ENCODE data around the gene TBCEL. TPM values are rescaled to one million over a fixed set of nuclear protein-coding genes. Genes with fewer than 3 reads are reported as not detected.

Gene TBCEL
- total and polyA plus RNA-seq, 4 donors, result 6.7 to 41.3 (median 17.4) TPM

DNA sequence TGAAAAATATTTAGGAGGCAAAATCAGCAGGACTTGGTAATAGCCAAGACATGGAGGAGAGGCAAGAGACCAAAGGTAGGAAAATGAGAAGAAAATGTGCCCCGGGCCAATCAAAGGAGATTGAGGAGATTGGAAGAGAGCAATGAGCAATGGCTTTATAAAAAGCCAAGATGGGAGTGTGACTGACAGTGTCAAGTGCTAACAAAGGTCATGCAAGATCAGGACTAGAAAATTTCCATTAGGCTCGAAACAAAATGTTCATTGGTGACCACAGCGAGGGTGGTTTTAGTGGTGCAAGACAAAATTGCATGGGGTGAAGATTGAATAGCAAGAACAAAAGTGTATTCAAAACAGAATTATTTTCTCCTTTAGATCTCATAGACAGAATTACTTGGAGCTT lies 45.2 kb upstream of the TBCEL start:
- Histone ChIP-seq H3K27me3 (ENCODE audit: control insufficient read depth in 4 of 4, insufficient read depth in 4 of 4, low read length in 3 of 4) (no peaks in the 10 kb centered on the region), H3K27ac (ENCODE audit: low read depth in 1 of 2, low read length in 2 of 2) (no peak overlapping the region), H3K4me3 (ENCODE audit: low read depth in 1 of 3, low read length in 3 of 3) (no peak overlapping the region), H3K9ac (ENCODE audit: low read depth in 1 of 2, low read length in 2 of 2) (no peak overlapping the region), H3K36me3 (ENCODE audit: control insufficient read depth in 4 of 4, insufficient read depth in 3 of 4, low read depth in 1 of 4, low read length in 3 of 4) (no peaks in the 10 kb centered on the region), H3K9me3 (ENCODE audit: control insufficient read depth in 4 of 4, low read length in 3 of 4) (no peaks in the 10 kb centered on the region), H3K4me1 (ENCODE audit: control insufficient read depth in 4 of 4, insufficient read depth in 4 of 4, low read length in 3 of 4) (no peaks in the 10 kb centered on the region)
- WGBS, result 72% methylated on average over 3 of the region's 3 CpGs
- no peak for TF ChIP-seq NR2F2 (IDR thresholded peaks at IDR 0.05)
- TF ChIP-seq, protein P1, sequence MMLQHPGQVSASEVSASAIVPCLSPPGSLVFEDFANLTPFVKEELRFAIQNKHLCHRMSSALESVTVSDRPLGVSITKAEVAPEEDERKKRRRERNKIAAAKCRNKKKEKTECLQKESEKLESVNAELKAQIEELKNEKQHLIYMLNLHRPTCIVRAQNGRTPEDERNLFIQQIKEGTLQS (IDR thresholded peaks at IDR 0.05), result no peak
- TF ChIP-seq, protein P2, sequence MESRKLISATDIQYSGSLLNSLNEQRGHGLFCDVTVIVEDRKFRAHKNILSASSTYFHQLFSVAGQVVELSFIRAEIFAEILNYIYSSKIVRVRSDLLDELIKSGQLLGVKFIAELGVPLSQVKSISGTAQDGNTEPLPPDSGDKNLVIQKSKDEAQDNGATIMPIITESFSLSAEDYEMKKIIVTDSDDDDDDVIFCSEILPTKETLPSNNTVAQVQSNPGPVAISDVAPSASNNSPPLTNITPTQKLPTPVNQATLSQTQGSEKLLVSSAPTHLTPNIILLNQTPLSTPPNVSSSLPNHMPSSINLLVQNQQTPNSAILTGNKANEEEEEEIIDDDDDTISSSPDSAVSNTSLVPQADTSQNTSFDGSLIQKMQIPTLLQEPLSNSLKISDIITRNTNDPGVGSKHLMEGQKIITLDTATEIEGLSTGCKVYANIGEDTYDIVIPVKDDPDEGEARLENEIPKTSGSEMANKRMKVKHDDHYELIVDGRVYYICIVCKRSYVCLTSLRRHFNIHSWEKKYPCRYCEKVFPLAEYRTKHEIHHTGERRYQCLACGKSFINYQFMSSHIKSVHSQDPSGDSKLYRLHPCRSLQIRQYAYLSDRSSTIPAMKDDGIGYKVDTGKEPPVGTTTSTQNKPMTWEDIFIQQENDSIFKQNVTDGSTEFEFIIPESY (IDR thresholded peaks at IDR 0.05), result no peak
- no peak for TF ChIP-seq HNF4G (IDR thresholded peaks at IDR 0.05)
- TF ChIP-seq GABPA (IDR thresholded peaks at IDR 0.05 in 1 of 2, conservative IDR thresholded peaks at IDR 0.05 in 1 of 2), result no peak
- no peak for TF ChIP-seq SP1 (IDR thresholded peaks at IDR 0.05)
- no peak for TF ChIP-seq HNF4A (conservative IDR thresholded peaks at IDR 0.05)
- TF ChIP-seq, protein P3, sequence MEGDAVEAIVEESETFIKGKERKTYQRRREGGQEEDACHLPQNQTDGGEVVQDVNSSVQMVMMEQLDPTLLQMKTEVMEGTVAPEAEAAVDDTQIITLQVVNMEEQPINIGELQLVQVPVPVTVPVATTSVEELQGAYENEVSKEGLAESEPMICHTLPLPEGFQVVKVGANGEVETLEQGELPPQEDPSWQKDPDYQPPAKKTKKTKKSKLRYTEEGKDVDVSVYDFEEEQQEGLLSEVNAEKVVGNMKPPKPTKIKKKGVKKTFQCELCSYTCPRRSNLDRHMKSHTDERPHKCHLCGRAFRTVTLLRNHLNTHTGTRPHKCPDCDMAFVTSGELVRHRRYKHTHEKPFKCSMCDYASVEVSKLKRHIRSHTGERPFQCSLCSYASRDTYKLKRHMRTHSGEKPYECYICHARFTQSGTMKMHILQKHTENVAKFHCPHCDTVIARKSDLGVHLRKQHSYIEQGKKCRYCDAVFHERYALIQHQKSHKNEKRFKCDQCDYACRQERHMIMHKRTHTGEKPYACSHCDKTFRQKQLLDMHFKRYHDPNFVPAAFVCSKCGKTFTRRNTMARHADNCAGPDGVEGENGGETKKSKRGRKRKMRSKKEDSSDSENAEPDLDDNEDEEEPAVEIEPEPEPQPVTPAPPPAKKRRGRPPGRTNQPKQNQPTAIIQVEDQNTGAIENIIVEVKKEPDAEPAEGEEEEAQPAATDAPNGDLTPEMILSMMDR (IDR thresholded peaks at IDR 0.05; ENCODE audit: low read depth, low read length, missing input control), result no peak
- TF ChIP-seq, protein P4, sequence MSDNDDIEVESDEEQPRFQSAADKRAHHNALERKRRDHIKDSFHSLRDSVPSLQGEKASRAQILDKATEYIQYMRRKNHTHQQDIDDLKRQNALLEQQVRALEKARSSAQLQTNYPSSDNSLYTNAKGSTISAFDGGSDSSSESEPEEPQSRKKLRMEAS (IDR thresholded peaks at IDR 0.05), result no peak
- TF ChIP-seq, protein P5, sequence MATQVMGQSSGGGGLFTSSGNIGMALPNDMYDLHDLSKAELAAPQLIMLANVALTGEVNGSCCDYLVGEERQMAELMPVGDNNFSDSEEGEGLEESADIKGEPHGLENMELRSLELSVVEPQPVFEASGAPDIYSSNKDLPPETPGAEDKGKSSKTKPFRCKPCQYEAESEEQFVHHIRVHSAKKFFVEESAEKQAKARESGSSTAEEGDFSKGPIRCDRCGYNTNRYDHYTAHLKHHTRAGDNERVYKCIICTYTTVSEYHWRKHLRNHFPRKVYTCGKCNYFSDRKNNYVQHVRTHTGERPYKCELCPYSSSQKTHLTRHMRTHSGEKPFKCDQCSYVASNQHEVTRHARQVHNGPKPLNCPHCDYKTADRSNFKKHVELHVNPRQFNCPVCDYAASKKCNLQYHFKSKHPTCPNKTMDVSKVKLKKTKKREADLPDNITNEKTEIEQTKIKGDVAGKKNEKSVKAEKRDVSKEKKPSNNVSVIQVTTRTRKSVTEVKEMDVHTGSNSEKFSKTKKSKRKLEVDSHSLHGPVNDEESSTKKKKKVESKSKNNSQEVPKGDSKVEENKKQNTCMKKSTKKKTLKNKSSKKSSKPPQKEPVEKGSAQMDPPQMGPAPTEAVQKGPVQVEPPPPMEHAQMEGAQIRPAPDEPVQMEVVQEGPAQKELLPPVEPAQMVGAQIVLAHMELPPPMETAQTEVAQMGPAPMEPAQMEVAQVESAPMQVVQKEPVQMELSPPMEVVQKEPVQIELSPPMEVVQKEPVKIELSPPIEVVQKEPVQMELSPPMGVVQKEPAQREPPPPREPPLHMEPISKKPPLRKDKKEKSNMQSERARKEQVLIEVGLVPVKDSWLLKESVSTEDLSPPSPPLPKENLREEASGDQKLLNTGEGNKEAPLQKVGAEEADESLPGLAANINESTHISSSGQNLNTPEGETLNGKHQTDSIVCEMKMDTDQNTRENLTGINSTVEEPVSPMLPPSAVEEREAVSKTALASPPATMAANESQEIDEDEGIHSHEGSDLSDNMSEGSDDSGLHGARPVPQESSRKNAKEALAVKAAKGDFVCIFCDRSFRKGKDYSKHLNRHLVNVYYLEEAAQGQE (IDR thresholded peaks at IDR 0.05), result no peak
- no peak for TF ChIP-seq FOXA2 (IDR thresholded peaks at IDR 0.05)
- no peak for TF ChIP-seq FOXA1 (IDR thresholded peaks at IDR 0.05)
- no peak for TF ChIP-seq YY1 (IDR thresholded peaks at IDR 0.05)
- no peak for TF ChIP-seq RAD21 (IDR thresholded peaks at IDR 0.05)
- no peak for TF ChIP-seq TAF1 (conservative IDR thresholded peaks at IDR 0.05)
- TF ChIP-seq EGR1 (IDR thresholded peaks at IDR 0.05; ENCODE audit: low read depth in 2 of 2), result no peak
- no peak for TF ChIP-seq JUND (IDR thresholded peaks at IDR 0.05)
- no peak for DNase-seq (ENCODE audit: low spot score)

All from liver (tissue), 9 donors.